ENCODE measurements around the gene LAMA2.
"Not testable (repeated sequence)": the region's sequence is repeated elsewhere in the genome, so short reads cannot be mapped to it uniquely, and the experiment has no call there.

Gene LAMA2

DNA sequence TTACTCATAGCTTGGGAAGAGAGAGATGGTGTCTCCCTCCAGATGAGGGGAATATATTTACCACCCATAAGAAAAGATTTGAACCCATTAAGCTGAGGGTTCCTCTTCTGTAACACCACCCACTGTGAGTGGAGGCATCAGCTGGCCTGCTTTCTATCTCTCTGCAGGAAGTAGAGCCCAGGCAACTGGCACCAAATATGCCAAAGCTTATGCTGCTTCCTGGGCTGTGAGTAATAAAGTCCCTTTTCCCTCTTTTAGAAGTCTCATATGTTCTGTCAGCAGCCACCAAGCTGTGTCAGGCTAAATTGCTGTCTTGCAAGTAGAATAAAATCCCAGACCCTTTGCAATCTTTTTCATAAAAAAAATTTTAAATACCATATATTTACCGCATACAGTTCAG, 241.4 kb downstream of the LAMA2 start:
- no peak for DNase-seq

GRCh38 chr6:129130106-129130505, 247.2 kb downstream of the LAMA2 start:
- no peak for DNase-seq

DNA sequence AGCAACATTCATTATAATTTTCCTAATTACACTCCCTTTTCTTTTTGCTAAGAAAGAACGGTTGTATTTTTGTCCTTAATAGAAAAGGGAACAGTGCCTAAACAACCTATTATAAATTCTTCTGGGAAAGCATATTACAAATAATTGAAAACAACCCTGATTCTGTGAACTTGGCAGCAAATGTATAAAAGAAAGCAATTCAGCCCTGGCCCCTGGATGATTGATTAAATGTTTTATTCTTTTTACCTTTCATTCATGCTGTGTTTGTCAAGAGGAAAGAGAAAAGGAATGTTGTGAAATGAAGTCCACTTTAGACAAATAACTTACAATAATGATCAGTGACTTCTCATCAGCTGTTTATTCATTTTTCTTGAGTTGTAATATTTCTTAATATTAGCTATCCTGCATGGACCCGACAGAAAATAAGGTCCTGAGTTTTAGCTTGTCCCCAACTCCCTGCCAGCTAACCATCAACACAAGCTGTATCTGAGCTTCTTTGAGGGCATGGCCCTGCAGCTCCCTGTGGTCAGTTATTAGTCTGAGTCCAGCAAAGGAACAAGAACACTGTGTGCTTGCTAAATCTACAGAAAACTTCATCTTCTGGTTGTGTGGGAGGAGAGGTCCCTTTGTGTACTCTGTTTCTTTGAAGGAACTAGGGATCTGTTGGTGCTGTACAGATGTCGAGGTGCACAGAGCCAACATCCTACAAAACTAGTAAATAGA, 248.2 kb downstream of the LAMA2 start:
- no peak for DNase-seq

GRCh38 chr6:129133770-129134192, 250.8 kb downstream of the LAMA2 start:
- peak; percentile 19 for DNase-seq

DNA sequence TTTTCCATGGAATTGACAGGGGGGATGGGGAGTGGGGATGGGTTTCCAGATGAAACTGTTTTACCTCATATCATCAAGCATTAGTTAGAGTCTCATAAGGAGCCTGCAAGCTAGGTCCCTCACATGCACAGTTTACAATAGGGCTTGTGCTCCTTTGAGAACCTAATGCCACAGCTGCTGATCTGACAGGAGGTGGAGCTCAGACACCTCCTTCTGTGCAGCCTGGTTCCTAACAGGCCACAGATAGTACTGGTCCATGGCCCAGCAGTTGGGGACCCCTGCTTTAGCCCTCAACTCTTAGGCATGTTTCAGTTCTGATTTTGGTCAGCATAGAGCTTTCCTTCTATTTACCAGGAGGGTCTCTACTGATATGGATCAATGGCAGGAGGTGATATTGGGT, 251.6 kb downstream of the LAMA2 start:
- DNase-seq, result no peak

GRCh38 chr6:129135451-129135850, 252.5 kb downstream of the LAMA2 start:
- DNase-seq, result no peak

DNA sequence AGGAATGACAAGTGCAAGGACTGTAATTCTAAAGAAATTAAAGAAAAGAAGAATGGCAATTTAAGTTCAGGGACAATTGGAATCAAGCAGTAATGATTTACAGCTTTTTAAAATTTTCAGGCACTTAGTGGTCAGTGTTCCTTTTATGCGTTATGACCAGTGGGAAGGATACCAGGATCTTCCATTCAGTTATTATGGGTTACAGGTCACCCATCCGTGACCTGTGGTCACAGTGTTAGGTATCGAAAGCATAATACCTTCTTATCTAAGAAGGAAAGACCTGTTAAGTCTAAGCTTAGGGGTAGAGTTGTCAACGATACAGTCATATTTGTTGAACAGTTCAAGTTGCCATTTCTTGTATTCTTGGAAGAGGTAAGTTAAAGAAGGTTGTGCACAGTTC, 253.8 kb downstream of the LAMA2 start:
- DNase-seq, result no peak

GRCh38 chr6:129138739-129139405, 255.9 kb downstream of the LAMA2 start:
- DNase-seq, result no peak

GRCh38 chr6:129140526-129140925, 257.6 kb downstream of the LAMA2 start:
- DNase-seq, result no peak

GRCh38 chr6:129141499-129141898, 258.6 kb downstream of the LAMA2 start:
- DNase-seq, result peak; percentile 20

GRCh38 chr6:129146902-129147301, 264.0 kb downstream of the LAMA2 start:
- no peak for DNase-seq

GRCh38 chr6:129150507-129150906, 267.6 kb downstream of the LAMA2 start:
- no peak for DNase-seq

- DNase-seq, result no peak
Observed at GRCh38 chr6:129153257-129153656, 270.3 kb downstream of the LAMA2 start.

DNA sequence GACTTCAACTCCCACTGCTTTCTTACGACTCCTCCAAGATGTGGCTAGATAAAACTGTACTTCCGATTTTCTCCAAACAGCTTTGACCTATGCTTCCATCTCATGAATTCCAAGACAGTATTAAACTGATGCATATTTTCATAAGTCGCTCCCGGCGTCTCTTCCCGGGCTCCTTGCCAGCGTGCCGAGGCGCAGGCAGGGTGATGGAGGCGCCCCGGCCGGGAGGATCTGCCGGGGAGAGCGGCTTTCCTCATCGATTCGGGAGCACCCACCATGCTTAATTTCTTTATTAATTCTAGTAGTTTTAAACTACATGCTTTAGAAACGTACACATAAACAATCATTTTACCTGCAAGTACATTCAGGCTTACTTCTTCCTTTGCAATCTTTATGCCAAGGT, 276.3 kb downstream of the LAMA2 start:
- not testable (repeated sequence) for DNase-seq

GRCh38 chr6:129162605-129163004, 279.7 kb downstream of the LAMA2 start:
- no peak for DNase-seq

- no peak for DNase-seq
Observed at GRCh38 chr6:129163551-129163950, 280.6 kb downstream of the LAMA2 start.

DNA sequence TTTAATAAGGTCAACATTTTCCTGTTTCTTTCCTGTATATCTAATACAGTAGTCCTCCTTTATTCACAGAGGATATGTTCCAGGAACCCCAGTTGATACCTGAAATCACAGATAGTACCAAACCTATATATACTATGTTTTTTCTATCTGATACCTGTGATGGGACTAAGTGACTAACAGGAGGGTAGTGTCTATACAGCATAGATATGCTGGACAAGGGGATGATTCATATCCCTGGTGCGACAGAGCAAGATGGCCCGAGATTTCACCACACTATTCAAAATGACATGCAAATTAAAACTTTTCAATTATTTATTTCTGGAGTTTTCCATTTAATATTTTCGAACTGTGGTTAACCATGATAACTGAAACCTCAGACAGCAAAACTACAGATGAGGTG, 281.1 kb downstream of the LAMA2 start:
- no peak for DNase-seq

- DNase-seq, result not testable (repeated sequence)
Observed at GRCh38 chr6:129172279-129172995, 289.5 kb downstream of the LAMA2 start.

- no peak for DNase-seq
Observed at GRCh38 chr6:129175066-129175465, 292.1 kb downstream of the LAMA2 start.

GRCh38 chr6:129177801-129178200, 294.9 kb downstream of the LAMA2 start:
- DNase-seq, result no peak

- DNase-seq, result no peak
Observed at GRCh38 chr6:129179283-129179682, 296.3 kb downstream of the LAMA2 start.

GRCh38 chr6:129181001-129181400, 298.1 kb downstream of the LAMA2 start:
- DNase-seq, result peak; percentile 39

GRCh38 chr6:129183187-129183591, 300.3 kb downstream of the LAMA2 start:
- no peak for DNase-seq
